ENCODE results near the gene FYTTD1. TPM values are rescaled to one million over a fixed set of nuclear protein-coding genes. Genes with fewer than 3 reads are reported as not detected.

The FYTTD1 gene
- total RNA-seq, 1 donor from 2014 or later: 84.2 TPM

DNA sequence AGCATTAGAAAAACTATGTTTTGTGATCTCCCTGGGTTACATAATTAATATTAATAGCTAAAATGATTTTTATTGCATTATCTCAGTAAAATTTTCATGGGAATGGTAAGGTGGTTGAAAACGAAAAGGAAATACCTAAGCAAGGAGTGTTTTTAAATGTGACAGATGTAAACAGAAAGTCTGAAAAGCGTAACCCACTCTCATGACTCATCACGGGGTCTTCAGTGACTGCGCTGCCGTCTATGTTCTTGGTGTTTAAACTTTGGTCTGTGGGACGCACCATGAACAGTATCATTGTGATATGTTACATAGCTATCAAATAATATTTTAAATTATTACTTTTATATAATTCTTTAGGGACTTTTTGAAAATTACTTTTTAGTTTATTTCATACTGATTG, 61.2 kb downstream of the FYTTD1 start:
- ChIA-PET CTCF (no interaction called here), POLR2A (interaction anchor here (0.8 kb wide), 1 partner anchor 20 kb away, joined by 3 read pairs; the partner anchor contains the start of gene LRCH3)
- intact Hi-C loops (cut with micrococcal nuclease): no loop called here
- Mint-ChIP-seq H3K9me3 (no peaks in the 10 kb centered on the region), H3K27me3 (no peaks in the 10 kb centered on the region), H3K4me1 (peaks cover 38% of the 10 kb centered on the region), H3K36me3 (ENCODE audit: low read depth) (peaks cover 20% of the 10 kb centered on the region), H3K4me3 (no peak overlapping the region), H3K27ac (no peak overlapping the region)
- no peak for DNase-seq
- ATAC-seq (ENCODE audit: low read depth): no peak
- TF ChIP-seq CTCF (IDR thresholded peaks at IDR 0.05): no peak

GRCh38 chr3:197811343-197811742, 61.7 kb downstream of the FYTTD1 start:
- no peak for TF ChIP-seq CTCF (IDR thresholded peaks at IDR 0.05)
- intact Hi-C loops (cut with micrococcal nuclease): no loop called here
- H3K9me3 Mint-ChIP-seq: no peaks in the 10 kb centered on the region
- ChIA-PET POLR2A (no interaction called here), CTCF (no interaction called here)
- peaks cover 23% of the 10 kb centered on the region for H3K36me3 Mint-ChIP-seq (ENCODE audit: low read depth)
- no peak for DNase-seq
- no peak overlapping the region for H3K27ac Mint-ChIP-seq
- H3K27me3 Mint-ChIP-seq: no peaks in the 10 kb centered on the region
- no peak overlapping the region for H3K4me3 Mint-ChIP-seq
- no peak for ATAC-seq (ENCODE audit: low read depth)
- peaks cover 38% of the 10 kb centered on the region for H3K4me1 Mint-ChIP-seq

DNA sequence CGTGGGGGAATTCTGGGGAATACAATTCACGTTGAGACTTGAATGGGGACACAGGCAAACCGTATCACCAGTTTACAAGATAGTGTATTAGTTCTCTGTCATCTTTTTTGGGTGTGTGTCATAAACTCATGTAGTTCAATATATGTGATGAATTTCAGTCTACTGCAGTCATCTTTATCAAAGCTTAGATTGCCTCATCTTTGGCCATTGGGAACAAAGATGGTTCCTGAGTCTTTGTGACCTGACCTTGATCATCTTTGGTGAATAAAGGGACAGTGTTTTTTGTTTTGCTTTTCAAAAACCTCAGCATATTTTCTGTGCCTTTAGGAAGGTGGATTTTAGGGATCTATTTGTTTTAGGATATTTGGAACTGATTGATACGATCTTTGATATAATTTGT, 64.7 kb downstream of the FYTTD1 start:
- Mint-ChIP-seq H3K27ac (no peak overlapping the region), H3K4me3 (no peak overlapping the region), H3K27me3 (no peaks in the 10 kb centered on the region), H3K9me3 (no peaks in the 10 kb centered on the region), H3K4me1 (peaks cover 21% of the 10 kb centered on the region), H3K36me3 (ENCODE audit: low read depth) (peaks cover 24% of the 10 kb centered on the region)
- no peak for ATAC-seq (ENCODE audit: low read depth)
- POLR2A ChIA-PET: no interaction called here
- TF ChIP-seq CTCF (IDR thresholded peaks at IDR 0.05): no peak
- intact Hi-C loops (cut with micrococcal nuclease): no loop called here
- no peak for DNase-seq
- CTCF ChIA-PET: interaction anchor here (0.6 kb wide), 1 partner anchor 839 kb away, joined by 3 read pairs; no protein-coding TSS in a partner anchor

GRCh38 chr3:197820550-197821335, 71.1 kb downstream of the FYTTD1 start:
- POLR2A ChIA-PET: no interaction called here
- ATAC-seq (ENCODE audit: low read depth): no peak
- peaks cover 53% of the 10 kb centered on the region for H3K36me3 Mint-ChIP-seq (ENCODE audit: low read depth)

More at GRCh38 chr3:197820550-197821335, 71.1 kb downstream of the FYTTD1 start:
- no peaks in the 10 kb centered on the region for H3K9me3 Mint-ChIP-seq
- CTCF ChIA-PET: no interaction called here
- intact Hi-C loops (cut with micrococcal nuclease): loop anchor here (2.0 kb wide), 1 partner anchor 14 kb away; no protein-coding TSS in a partner anchor
- TF ChIP-seq CTCF (IDR thresholded peaks at IDR 0.05): no peak
- no peaks in the 10 kb centered on the region for H3K4me1 Mint-ChIP-seq
- H3K27me3 Mint-ChIP-seq: no peaks in the 10 kb centered on the region
- no peak for DNase-seq
- peak overlapping the region; percentile 30 for H3K27ac Mint-ChIP-seq
- no peak overlapping the region for H3K4me3 Mint-ChIP-seq

All from activated B cell treated with CpG ODN at 0.5 μM for 24 hours (primary cell).